ENCODE measurements around the gene COPA.

COPA gene

DNA sequence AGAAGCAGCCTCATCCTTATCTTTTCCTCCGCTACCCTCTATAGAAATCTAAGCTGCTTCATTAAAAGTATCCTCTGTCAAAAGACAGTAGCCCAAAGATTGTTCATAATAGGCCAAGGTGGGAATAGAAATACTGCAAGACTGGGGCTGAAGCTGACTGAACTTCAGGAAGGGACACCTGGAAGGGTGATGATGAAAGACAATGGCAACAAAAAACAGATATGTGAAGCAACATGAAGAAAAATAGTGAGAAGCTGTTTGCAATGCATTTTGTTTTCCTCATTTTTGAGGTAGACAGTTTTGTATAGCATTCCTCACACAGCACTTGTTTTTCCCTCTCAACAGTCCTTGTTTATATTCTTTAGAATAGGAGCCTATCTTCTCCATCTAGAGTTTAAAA is 97.6 kb downstream of the COPA start:
- DNase-seq (ENCODE audit: low read depth): no peak
- TF ChIP-seq CTCF (IDR thresholded peaks at IDR 0.05; ENCODE audit: low read length, missing control alignments): no peak

DNA sequence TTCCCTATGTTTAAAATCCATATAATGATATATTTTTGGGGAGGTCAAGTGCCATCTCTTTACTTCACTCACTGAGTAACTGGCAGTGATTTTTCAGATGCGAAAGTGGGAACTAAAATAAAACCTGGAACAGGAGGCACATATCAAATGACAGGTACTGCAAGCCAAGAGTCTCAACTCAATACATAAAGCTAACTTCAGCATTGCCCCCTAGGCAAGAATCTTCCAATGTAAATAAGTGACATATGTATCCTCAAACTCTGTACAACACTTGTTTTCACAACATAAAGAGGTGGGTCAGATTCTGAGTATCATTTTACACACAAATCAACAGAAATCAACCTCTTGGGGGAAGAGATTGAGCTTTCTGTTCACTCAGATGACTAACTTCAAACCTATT is 98.8 kb downstream of the COPA start:
- H3K4me3 ChIP-seq (replicated peaks; ENCODE audit: low read depth, low read length): no peak overlapping the region
- TF ChIP-seq CTCF (IDR thresholded peaks at IDR 0.05; ENCODE audit: low read length, missing control alignments): no peak
- DNase-seq (ENCODE audit: low read depth): no peak

More for the DNA sequence above, 97.6 kb downstream of the COPA start:
- no peak overlapping the region for H3K4me3 ChIP-seq (replicated peaks; ENCODE audit: low read depth, low read length)

DNA sequence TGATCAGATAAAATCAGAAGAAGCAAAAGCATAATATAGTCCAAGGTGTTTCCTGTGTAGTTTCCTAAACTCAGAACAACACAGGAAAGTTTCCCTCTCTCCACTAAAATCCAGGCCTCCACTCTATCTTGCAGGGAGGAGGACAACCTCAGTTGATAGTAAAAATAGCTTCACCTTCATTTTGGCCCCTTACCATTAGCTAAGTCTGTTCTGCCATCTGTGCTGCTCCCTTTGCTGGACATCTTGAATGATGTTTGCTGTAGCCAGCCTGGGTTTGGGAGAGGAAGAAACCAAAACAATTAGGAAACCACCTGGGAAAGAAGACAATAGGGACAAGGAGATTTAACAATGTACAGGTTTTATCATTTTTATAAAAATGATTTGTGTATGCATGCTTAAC is 99.3 kb downstream of the COPA start:
- no peak overlapping the region for H3K4me3 ChIP-seq (replicated peaks; ENCODE audit: low read depth, low read length)
- no peak for TF ChIP-seq CTCF (IDR thresholded peaks at IDR 0.05; ENCODE audit: low read length, missing control alignments)
- no peak for DNase-seq (ENCODE audit: low read depth)

GRCh38 chr1:160239582-160240299 is 103.3 kb downstream of the COPA start:
- no peak overlapping the region for H3K4me3 ChIP-seq (replicated peaks; ENCODE audit: low read depth, low read length)
- no peak for DNase-seq (ENCODE audit: low read depth)
- no peak for TF ChIP-seq CTCF (IDR thresholded peaks at IDR 0.05; ENCODE audit: low read length, missing control alignments)
